H9 (cell line): ENCODE data around the gene STS. TPM values are rescaled to one million over a fixed set of nuclear protein-coding genes. Genes with fewer than 3 reads are reported as not detected.
A peak's percentile ranks its signal among the peaks of the same experiment; 100 is the strongest.

Experiments used
- DNase-seq: peaks from one replicate; pipeline ENCODE4 v3.0.0-alpha.2; 2017
- H2AFZ ChIP-seq: one replicate; pipeline ENCODE4 v1.6.1; 2013; ENCODE audit warnings: mild to moderate bottlenecking, low read length, control low read depth, moderate library complexity
- H2AK5ac ChIP-seq: 2 replicates; pipeline ENCODE4 v1.6.1; 2013; ENCODE audit warnings: low read length, control low read depth, mixed read lengths; ENCODE audit not compliant: insufficient read length
- H2BK120ac ChIP-seq: one replicate; pipeline ENCODE4 v1.6.1; 2013; ENCODE audit warnings: low read depth, mild to moderate bottlenecking, low read length, control low read depth, inconsistent platforms; ENCODE audit not compliant: poor library complexity, severe bottlenecking
- H2BK12ac ChIP-seq: 2 replicates; pipeline ENCODE4 v1.6.1; 2013; ENCODE audit warnings: low read length, control low read depth, mixed read lengths, low read depth; ENCODE audit not compliant: insufficient read length
- H2BK15ac ChIP-seq: 2 replicates; pipeline ENCODE4 v1.6.1; 2013; ENCODE audit warnings: low read depth, low read length, control low read depth
- H2BK20ac ChIP-seq: one replicate; pipeline ENCODE4 v1.6.1; 2013; ENCODE audit warnings: low read depth, mild to moderate bottlenecking, low read length, control low read depth, inconsistent platforms; ENCODE audit not compliant: poor library complexity, severe bottlenecking
- H2BK5ac ChIP-seq: 2 replicates; pipeline ENCODE4 v1.6.1; 2013; ENCODE audit warnings: low read length, control low read depth, mixed read lengths; ENCODE audit not compliant: insufficient read length
- H3K14ac ChIP-seq: 2 replicates; pipeline ENCODE4 v1.6.1; 2013; ENCODE audit warnings: low read length, control low read depth; ENCODE audit not compliant: insufficient read depth
- H3K18ac ChIP-seq: 2 replicates; pipeline ENCODE4 v1.6.1; 2013; ENCODE audit warnings: low read depth, mild to moderate bottlenecking, mixed read lengths, low read length, control low read depth; ENCODE audit not compliant: insufficient read length
- H3K23ac ChIP-seq: 2 replicates; pipeline ENCODE4 v1.6.1; 2013; ENCODE audit warnings: low read length, control low read depth, mixed read lengths, low read depth; ENCODE audit not compliant: insufficient read length
- H3K23me2 ChIP-seq: 2 replicates; pipeline ENCODE4 v1.6.1; 2013; ENCODE audit warnings: low read depth, mild to moderate bottlenecking, mixed read lengths, low read length, control low read depth; ENCODE audit not compliant: insufficient read length, poor library complexity, severe bottlenecking
- H3K27ac ChIP-seq: 2 replicates; pipeline ENCODE4 v1.5.1; 2013; ENCODE audit warnings: low read length, control low read depth, mixed read lengths, low read depth; ENCODE audit not compliant: insufficient read length
- H3K27me3 ChIP-seq: 2 replicates; pipeline ENCODE4 v1.6.1; 2013; ENCODE audit warnings: low read length, control low read depth, inconsistent platforms; ENCODE audit not compliant: insufficient read depth
- H3K4ac ChIP-seq: 2 replicates; pipeline ENCODE4 v1.6.1; 2013; ENCODE audit warnings: low read depth, mild to moderate bottlenecking, control low read depth, inconsistent platforms, low read length, moderate library complexity
- H3K4me1 ChIP-seq: 2 replicates; pipeline ENCODE4 v1.6.1; 2013; ENCODE audit warnings: low read length, control low read depth, inconsistent platforms; ENCODE audit not compliant: insufficient read depth
- H3K4me2 ChIP-seq: 2 replicates; pipeline ENCODE4 v1.6.1; 2013; ENCODE audit warnings: low read length, control low read depth, mixed read lengths; ENCODE audit not compliant: insufficient read length, insufficient read depth
- H3K56ac ChIP-seq: 2 replicates; pipeline ENCODE4 v1.6.1; 2013; ENCODE audit warnings: low read depth, mild to moderate bottlenecking, mixed read lengths, low read length, control low read depth; ENCODE audit not compliant: insufficient read length
- H3K79me1 ChIP-seq: 2 replicates; pipeline ENCODE4 v1.6.1; 2013; ENCODE audit warnings: low read depth, mild to moderate bottlenecking, moderate library complexity, low read length, control low read depth, inconsistent platforms; ENCODE audit not compliant: insufficient read depth, poor library complexity, severe bottlenecking
- H3K79me2 ChIP-seq: 2 replicates; pipeline ENCODE4 v1.6.1; 2013; ENCODE audit warnings: low read length, control low read depth, inconsistent platforms; ENCODE audit not compliant: insufficient read depth
- H3K9ac ChIP-seq: 2 replicates; pipeline ENCODE4 v1.6.1; 2013; ENCODE audit warnings: low read length, control low read depth, mixed read lengths; ENCODE audit not compliant: insufficient read length; ENCODE audit errors: extremely low read depth
- H3K9me3 ChIP-seq: one replicate; pipeline ENCODE4 v1.6.1; 2013; ENCODE audit warnings: low read depth, low read length, inconsistent platforms; ENCODE audit not compliant: control insufficient read depth
- H3T11ph ChIP-seq: one replicate; pipeline ENCODE4 v1.6.1; 2013; ENCODE audit warnings: mild to moderate bottlenecking, low read length, control low read depth, inconsistent platforms
- H4K20me1 ChIP-seq: one replicate; pipeline ENCODE4 v1.6.1; 2013; ENCODE audit not compliant: control insufficient read depth, insufficient read length, insufficient read depth
- H4K5ac ChIP-seq: 2 replicates; pipeline ENCODE4 v1.6.1; 2013; ENCODE audit warnings: low read depth, mild to moderate bottlenecking, mixed read lengths, low read length, control low read depth; ENCODE audit not compliant: insufficient read length
- H4K8ac ChIP-seq: replicated peaks from 2 replicates; pipeline ENCODE4 v1.6.1; 2013; ENCODE audit warnings: low read length, control low read depth, mixed read lengths, low read depth; ENCODE audit not compliant: insufficient read length
- H4K91ac ChIP-seq: 2 replicates; pipeline ENCODE4 v1.6.1; 2013; ENCODE audit warnings: low read depth, mild to moderate bottlenecking, moderate library complexity, mixed read lengths, low read length, control low read depth; ENCODE audit not compliant: insufficient read length
- H3K27ac Mint-ChIP-seq, 3 experiments: 2 replicates in 2 of 3; 3 replicates in 1 of 3; pipeline ENCODE4 v1.8.0; 2020 to 2021; ENCODE audit warnings: mixed read lengths in 3 of 3, mild to moderate bottlenecking in 1 of 3, moderate library complexity in 1 of 3
- H3K27me3 Mint-ChIP-seq: 2 replicates; pipeline ENCODE4 v1.8.0; 2021; ENCODE audit warnings: low read depth, mild to moderate bottlenecking, moderate library complexity, mixed read lengths
- H3K36me3 Mint-ChIP-seq, 3 experiments: 2 replicates in 2 of 3; 3 replicates in 1 of 3; pipeline ENCODE4 v1.8.0; 2020 to 2021; ENCODE audit warnings: low read depth in 3 of 3, mixed read lengths in 3 of 3; ENCODE audit not compliant: insufficient read depth in 1 of 3
- H3K4me1 Mint-ChIP-seq, 2 experiments: 2 replicates each; pipeline ENCODE4 v1.8.0; 2020; ENCODE audit warnings: mixed read lengths in 2 of 2
- H3K4me3 Mint-ChIP-seq, 2 experiments: 2 replicates in 1 of 2; 3 replicates in 1 of 2; pipeline ENCODE4 v1.8.0; 2020 to 2021; ENCODE audit warnings: mild to moderate bottlenecking in 2 of 2, mixed read lengths in 2 of 2, moderate library complexity in 1 of 2
- H3K9me3 Mint-ChIP-seq, 2 experiments: 2 replicates in 1 of 2; 3 replicates in 1 of 2; pipeline ENCODE4 v1.8.0; 2020; ENCODE audit warnings: mild to moderate bottlenecking in 2 of 2, mixed read lengths in 2 of 2, moderate library complexity in 1 of 2
- CTCF ChIP-seq: fragments of 200-600 bp; sonication (generic); conservative IDR thresholded peaks from 3 replicates; pipeline ENCODE4 v1.8.0; 2021; ENCODE audit warnings: antibody characterized with exemption, mild to moderate bottlenecking
- WGBS: extraction: QIAGEN DNeasy Blood & Tissue Kit; methylation state at CpG from one replicate; pipeline ENCODE4 v1.1.7; 2013; ENCODE audit warnings: missing lambda C conversion rate, low lambda C conversion rate, mixed read lengths; ENCODE audit not compliant: insufficient read length; ENCODE audit errors: extremely low coverage; 5-methylcytosine and 5-hydroxymethylcytosine counted together
- total RNA-seq: library from RNA; stranded (reverse); gene quantifications from 2 replicates; pipeline ENCODE4 v1.2.1, GENCODE V29; 2021

STS gene
- total RNA-seq, 1 experiment from 2014 or later = 3.6 TPM

- Histone ChIP-seq H3K4me1 (peaks cover 8% of the 10 kb centered on the region; the same call in 1 of the 2 replicates), H3K79me1 (no peaks in the 10 kb centered on the region), H2BK120ac (no peak overlapping the region), H3K9me3 (no peaks in the 10 kb centered on the region), H2BK20ac (no peak overlapping the region), H3K4me2 (no peak overlapping the region), H3K14ac (no peak overlapping the region), H3K27ac (no peak overlapping the region), H2BK15ac (no peak overlapping the region), H3K23ac (no peak overlapping the region), H3K4ac (no peak overlapping the region), H4K8ac (no peak overlapping the region), H3K27me3 (no peaks in the 10 kb centered on the region), H4K91ac (no peak overlapping the region), H3T11ph (no peak overlapping the region), H2AFZ (no peak overlapping the region), H3K9ac (no peak overlapping the region), H2BK12ac (peak overlapping the region; percentile 69), H2AK5ac (no peak overlapping the region), H3K56ac (no peak overlapping the region), H4K20me1 (no peaks in the 10 kb centered on the region), H4K5ac (no peak overlapping the region), H3K23me2 (no peaks in the 10 kb centered on the region), H3K18ac (no peak overlapping the region), H3K79me2 (0 out of 2 replicates have a peak, but pooled peaks cover 2% of the 10 kb centered on the region), H2BK5ac (no peak overlapping the region)
- TF ChIP-seq CTCF = no peak
- Mint-ChIP-seq H3K27ac (peak overlapping the region; percentile 27 to 89 (median 52); a peak in 3 of 7 replicates), H3K9me3 (no peaks in the 10 kb centered on the region), H3K36me3 (peaks cover 0 to 9% (median 0%) of the 10 kb centered on the region in 3 experiments; a peak in 4 of 7 replicates), H3K4me3 (no peak overlapping the region), H3K4me1 (peaks cover 26 to 27% of the 10 kb centered on the region in 2 experiments), H3K27me3 (no peaks in the 10 kb centered on the region)
- no peak for DNase-seq
- WGBS = no CpG with 5 or more reads among the region's 13 CpGs
Measured at GRCh38 chrX:7131621-7132020, 15.9 kb upstream of the STS start.
